Body of pancreas (tissue), 4 donors: Measurements from ENCODE around the gene GSAP.

Experiments used
- POLR2A ChIP-seq, 3 donors: fragments of 450-650 bp; IDR thresholded peaks; one replicate each; pipeline ENCODE4 v1.6.1; 2016; ENCODE audit warnings: antibody characterized with exemption in 3 of 3, mild to moderate bottlenecking in 2 of 3
- TF ChIP-seq, protein P1 (sequence below), 7 experiments: fragments of 450-650 bp in 4 of 7; fragments of 200-600 bp in 3 of 7; sonication (generic) in 3 of 7; IDR thresholded peaks; one replicate each; pipeline ENCODE4 v1.5.1; 2016 to 2019; ENCODE audit warnings: antibody characterized with exemption in 7 of 7

DNA sequence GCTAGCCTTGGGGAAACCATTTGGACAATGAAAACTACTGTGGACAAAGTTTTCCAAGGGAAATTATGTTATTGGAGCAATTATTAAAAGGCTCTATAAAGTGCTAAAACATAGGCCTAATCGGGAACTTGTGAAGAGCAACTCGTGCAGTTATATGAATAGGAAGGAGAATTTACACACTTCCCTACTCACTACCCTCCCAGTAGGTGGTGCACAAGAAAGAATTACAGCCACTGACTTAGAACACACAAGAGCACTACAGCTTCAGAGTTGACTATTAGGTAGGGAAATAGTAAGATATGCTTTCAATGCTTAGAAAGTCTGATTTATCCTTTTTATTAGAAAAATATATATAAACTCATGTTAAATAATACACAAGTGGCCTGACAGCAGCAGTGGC is 47.2 kb downstream of the GSAP start:
- TF ChIP-seq, protein P1, sequence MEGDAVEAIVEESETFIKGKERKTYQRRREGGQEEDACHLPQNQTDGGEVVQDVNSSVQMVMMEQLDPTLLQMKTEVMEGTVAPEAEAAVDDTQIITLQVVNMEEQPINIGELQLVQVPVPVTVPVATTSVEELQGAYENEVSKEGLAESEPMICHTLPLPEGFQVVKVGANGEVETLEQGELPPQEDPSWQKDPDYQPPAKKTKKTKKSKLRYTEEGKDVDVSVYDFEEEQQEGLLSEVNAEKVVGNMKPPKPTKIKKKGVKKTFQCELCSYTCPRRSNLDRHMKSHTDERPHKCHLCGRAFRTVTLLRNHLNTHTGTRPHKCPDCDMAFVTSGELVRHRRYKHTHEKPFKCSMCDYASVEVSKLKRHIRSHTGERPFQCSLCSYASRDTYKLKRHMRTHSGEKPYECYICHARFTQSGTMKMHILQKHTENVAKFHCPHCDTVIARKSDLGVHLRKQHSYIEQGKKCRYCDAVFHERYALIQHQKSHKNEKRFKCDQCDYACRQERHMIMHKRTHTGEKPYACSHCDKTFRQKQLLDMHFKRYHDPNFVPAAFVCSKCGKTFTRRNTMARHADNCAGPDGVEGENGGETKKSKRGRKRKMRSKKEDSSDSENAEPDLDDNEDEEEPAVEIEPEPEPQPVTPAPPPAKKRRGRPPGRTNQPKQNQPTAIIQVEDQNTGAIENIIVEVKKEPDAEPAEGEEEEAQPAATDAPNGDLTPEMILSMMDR (IDR thresholded peaks at IDR 0.05), result peak in 1 of 7 experiments; percentile 13
- TF ChIP-seq POLR2A (IDR thresholded peaks at IDR 0.05), result no peak
